ENCODE data around the gene CUL5. TPM values are rescaled to one million over a fixed set of nuclear protein-coding genes. Genes with fewer than 3 reads are reported as not detected.

CUL5 gene
- total RNA-seq, 1 experiment from 2014 or later, result 37.7 TPM

- no peak overlapping the region for H3K56ac ChIP-seq (ENCODE audit: insufficient read length, low read depth, low read length)
- H3T11ph ChIP-seq (ENCODE audit: low read length), result no peak overlapping the region
- no peak overlapping the region for H2BK20ac ChIP-seq (ENCODE audit: low read depth, low read length, poor library complexity, severe bottlenecking)
- no peaks in the 10 kb centered on the region for H3K9me3 ChIP-seq (ENCODE audit: control insufficient read depth, low read depth, low read length)
- H3K23me2 ChIP-seq (ENCODE audit: insufficient read length, low read depth, low read length, poor library complexity, severe bottlenecking), result no peaks in the 10 kb centered on the region
- H3K14ac ChIP-seq (ENCODE audit: insufficient read depth, low read length), result no peak overlapping the region
- H2BK15ac ChIP-seq (ENCODE audit: low read depth, low read length), result no peak overlapping the region
- H3K79me2 ChIP-seq (ENCODE audit: insufficient read depth, low read length), result no peaks in the 10 kb centered on the region
- no peak for DNase-seq
- no peak overlapping the region for H4K91ac ChIP-seq (ENCODE audit: insufficient read length, low read depth, low read length)
- Mint-ChIP-seq H3K27ac (no peak overlapping the region), H3K36me3 (ENCODE audit: insufficient read depth in 1 of 3, low read depth in 3 of 3) (peaks cover 16 to 60% (median 45%) of the 10 kb centered on the region in 3 experiments; a peak in 6 of 7 replicates), H3K4me3 (no peak overlapping the region), H3K4me1 (no peaks in the 10 kb centered on the region), H3K27me3 (ENCODE audit: low read depth) (no peaks in the 10 kb centered on the region), H3K9me3 (no peaks in the 10 kb centered on the region)
- no peaks in the 10 kb centered on the region for H3K79me1 ChIP-seq (ENCODE audit: insufficient read depth, low read depth, low read length, poor library complexity, severe bottlenecking)
- H3K27me3 ChIP-seq (ENCODE audit: insufficient read depth, low read length), result no peaks in the 10 kb centered on the region
- H4K8ac ChIP-seq (replicated peaks; ENCODE audit: insufficient read length, low read depth, low read length), result no peak overlapping the region
- H4K5ac ChIP-seq (ENCODE audit: insufficient read length, low read depth, low read length), result no peak overlapping the region
- H4K20me1 ChIP-seq (ENCODE audit: control insufficient read depth, insufficient read depth, insufficient read length), result no peaks in the 10 kb centered on the region
- no peak overlapping the region for H3K4ac ChIP-seq (ENCODE audit: low read depth, low read length)
- H3K23ac ChIP-seq (ENCODE audit: insufficient read length, low read depth, low read length), result no peak overlapping the region
- no peak overlapping the region for H2AFZ ChIP-seq (ENCODE audit: low read length)
- no peak overlapping the region for H3K4me2 ChIP-seq (ENCODE audit: insufficient read depth, insufficient read length, low read length)
- H2BK5ac ChIP-seq (ENCODE audit: insufficient read length, low read length), result no peak overlapping the region
- WGBS (ENCODE audit: extremely low coverage, insufficient read length, low lambda C conversion rate), result no CpG with 5 or more reads among the region's 7 CpGs
- TF ChIP-seq CTCF (conservative IDR thresholded peaks at IDR 0.05), result no peak
- H3K9ac ChIP-seq (ENCODE audit: extremely low read depth, insufficient read length, low read length), result no peak overlapping the region
- H3K18ac ChIP-seq (ENCODE audit: insufficient read length, low read depth, low read length), result no peak overlapping the region
- H2BK12ac ChIP-seq (ENCODE audit: insufficient read length, low read depth, low read length), result no peak overlapping the region
- H2AK5ac ChIP-seq (ENCODE audit: insufficient read length, low read length), result no peak overlapping the region
- no peak overlapping the region for H3K27ac ChIP-seq (ENCODE audit: insufficient read length, low read depth, low read length)
- no peak overlapping the region for H2BK120ac ChIP-seq (ENCODE audit: low read depth, low read length, poor library complexity, severe bottlenecking)
- no peaks in the 10 kb centered on the region for H3K4me1 ChIP-seq (ENCODE audit: insufficient read depth, low read length)
These were observed 133.6 kb downstream of the CUL5 start for GRCh38 chr11:108142304-108142703.
